GM18517 (cell line): Measurements from ENCODE around the gene TIMM13.
"Not testable (repeated sequence)": the region's sequence is repeated elsewhere in the genome, so short reads cannot be mapped to it uniquely, and the experiment has no call there.

ENCODE experiments used
- ATAC-seq: cut with Tn5 transposase; IDR thresholded peaks from one replicate; pipeline ENCODE4 v1.9.1; 2021; ENCODE audit warnings: mild to moderate bottlenecking, moderate library complexity; ENCODE audit not compliant: unreplicated experiment

The TIMM13 gene

DNA sequence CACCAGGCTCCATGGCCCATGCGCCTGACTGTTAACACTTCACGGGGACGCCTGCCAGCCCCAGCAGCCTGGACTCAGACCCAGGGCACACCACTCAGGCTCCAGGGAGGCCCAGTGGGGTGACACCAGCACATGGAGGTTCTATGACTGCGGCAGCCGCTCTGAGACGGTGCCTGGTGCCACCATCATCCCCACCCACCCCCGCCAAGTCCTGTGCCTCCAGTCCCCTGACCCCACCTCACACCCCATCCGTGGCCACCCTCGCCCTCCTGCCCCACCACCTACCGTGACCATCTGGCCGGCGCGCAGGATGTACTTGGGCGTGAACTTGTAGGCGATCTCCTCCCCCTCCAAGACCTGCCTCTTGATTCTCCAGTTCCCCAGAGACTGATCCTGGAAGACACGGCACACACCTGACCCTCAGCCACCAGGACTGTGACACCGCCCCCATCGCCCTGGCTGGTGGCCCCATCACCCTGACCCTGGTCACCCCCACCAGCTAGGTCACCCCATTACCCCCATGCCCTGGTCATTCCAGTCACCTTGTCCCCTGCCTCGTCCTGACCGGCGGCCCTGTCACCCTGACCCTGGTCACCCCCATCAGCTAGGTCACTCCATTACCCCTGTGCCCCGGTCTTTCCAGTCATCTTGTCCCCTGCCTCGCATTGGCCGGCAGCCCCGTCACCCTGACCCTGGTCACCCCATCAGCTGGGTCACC is 4.9 kb upstream of the TIMM13 start:
- ATAC-seq = no peak

GRCh38 chr19:2431318-2432055 is 4.1 kb upstream of the TIMM13 start:
- ATAC-seq = no peak

DNA sequence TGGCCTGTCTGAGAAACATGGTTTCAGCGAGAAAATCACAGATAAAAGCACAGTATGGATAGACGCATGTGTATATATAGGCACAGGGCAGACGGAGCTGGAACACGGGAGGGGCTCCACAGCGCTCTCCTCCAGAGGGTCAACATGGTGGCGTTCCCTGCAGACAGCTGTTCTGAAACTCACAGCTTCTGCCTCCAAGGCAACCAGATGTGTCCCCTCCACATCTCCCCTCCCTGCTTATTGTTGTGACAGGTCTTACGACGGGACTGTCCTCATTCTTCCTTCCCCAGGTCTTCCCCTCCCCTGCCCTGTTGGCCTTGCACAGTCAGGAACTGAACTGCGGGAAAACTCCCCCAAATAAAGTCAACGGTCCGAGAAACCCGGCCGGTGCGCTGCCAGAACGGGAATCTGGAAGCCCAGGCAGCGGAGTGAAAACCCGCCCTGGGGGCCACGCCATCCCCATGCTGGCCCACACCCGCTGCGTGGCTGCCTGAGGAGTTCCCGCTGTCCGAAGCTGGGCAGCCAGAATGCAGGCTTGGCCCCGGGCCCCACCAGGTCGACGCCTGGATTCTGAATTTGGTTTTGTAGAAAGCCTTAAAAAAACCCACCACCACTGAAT is 2.6 kb upstream of the TIMM13 start:
- ATAC-seq = no peak

GRCh38 chr19:2428756-2429711 is 1.6 kb upstream of the TIMM13 start:
- ATAC-seq = no peak

- no peak for ATAC-seq
These were observed 920 bp upstream of the TIMM13 start for GRCh38 chr19:2428321-2428690.

DNA sequence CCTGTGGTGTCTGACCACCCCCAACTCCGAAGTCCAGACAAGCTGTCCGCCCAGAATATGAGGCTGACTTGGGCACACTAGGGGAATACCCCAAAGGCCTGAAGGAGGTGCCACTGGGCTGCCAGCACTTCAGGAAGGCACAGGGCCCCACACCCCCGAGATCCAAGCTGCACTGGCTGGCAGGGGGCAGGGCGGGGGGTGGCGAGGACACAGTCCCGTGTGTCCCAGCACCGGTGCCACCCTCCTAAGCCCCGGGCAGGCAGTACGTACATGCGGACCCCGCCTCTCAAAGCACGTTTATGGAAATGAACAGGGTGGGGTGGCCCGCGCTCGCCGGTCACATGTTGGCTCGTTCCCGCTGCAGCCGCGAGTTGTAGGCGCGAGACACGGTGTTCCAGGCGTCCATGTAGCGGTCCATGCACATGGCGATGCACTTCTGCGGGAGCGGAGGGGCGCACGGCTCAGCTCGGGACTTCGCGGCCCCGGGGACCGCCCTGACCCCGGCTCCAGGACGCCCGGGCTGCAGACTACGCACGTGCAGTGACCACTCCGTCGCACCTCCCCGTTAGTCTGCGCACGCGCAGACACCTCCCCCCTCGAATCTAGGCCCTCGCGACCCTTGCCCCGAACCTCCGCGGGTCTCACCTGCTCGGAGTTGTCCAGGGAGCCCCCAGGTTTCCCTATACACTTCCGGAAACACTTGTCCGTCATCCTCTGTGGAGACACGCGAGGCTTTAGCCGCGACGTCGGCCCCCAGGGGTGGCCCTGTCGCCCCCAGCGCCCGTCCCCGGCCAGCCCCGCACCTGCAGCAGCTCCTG is 566 bp downstream of the TIMM13 start:
- peak; percentile 18 for ATAC-seq

DNA sequence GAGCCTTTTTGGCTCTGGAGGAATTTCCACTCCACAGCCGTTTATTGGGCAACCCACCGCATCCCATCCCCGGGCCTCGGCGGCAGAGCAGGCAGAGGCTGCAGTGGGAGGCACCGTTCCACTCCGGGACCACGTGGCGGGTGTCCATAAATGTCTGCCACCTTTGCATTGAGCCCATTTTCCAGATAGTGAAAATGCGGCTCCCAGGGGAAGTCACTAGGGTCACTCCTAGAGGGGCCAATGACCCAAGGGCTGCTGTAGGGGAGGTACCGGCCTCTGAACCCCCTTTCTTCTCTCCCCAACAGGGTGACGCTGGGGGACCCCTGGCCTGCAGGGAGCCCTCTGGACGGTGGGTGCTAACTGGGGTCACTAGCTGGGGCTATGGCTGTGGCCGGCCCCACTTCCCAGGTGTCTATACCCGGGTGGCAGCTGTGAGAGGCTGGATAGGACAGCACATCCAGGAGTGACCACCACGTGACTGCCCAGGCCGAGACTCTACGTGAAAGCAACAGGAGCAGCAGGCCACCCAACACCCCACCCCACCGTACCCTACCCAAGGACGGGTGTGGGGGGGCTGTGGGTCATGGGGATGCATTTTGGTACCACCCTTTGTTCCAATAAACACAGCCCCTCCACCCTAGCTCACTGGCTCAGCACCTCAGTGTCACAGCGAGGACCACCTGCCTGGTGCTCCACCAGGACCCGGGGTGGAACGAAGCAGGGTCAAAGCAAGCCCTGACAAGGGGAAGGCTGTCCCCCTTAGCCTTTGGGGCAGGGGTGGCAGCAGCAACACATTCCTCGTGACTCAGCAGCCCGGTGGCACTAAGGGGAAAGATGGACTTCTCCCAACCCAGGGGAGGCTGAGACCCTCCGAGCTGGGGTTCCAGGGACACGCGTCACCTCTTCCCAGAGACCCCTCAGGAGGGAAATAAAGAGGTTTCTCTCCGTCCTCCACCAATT is 1.5 kb downstream of the TIMM13 start:
- no peak for ATAC-seq

DNA sequence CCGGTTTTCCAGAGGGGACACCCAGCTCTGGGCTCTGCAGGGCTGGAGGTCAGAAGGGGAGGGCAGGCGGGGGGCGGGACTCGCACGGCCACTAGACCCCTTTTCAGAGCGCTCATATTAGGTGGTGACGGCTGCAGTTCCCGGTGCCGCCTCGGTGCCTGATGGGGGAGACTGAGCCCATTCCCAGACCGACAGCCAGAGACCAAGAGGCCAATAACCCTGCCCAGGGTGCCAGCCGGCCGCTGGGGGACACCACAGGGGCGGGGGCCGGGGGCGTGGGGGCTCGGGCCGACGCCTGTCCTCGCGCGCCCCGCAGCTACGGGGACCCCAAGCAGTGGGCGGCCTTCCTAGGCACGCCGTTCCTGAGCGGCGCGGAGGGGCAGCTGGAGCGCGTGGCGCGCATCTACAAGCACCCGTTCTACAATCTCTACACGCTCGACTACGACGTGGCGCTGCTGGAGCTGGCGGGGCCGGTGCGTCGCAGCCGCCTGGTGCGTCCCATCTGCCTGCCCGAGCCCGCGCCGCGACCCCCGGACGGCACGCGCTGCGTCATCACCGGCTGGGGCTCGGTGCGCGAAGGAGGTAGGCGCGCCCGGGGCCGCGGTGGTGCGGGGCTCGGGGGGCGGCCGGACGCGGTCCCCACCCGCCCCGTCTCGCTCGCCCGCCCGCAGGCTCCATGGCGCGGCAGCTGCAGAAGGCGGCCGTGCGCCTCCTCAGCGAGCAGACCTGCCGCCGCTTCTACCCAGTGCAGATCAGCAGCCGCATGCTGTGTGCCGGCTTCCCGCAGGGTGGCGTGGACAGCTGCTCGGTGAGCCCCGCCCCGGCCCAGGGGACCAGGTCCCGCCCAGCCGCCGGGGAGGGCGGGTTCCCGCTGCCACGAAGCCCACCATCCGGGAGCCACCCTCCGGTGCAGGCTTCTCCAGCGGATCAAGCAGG is 2.4 kb downstream of the TIMM13 start:
- no peak for ATAC-seq

- ATAC-seq = no peak
These were observed 3.3 kb downstream of the TIMM13 start for GRCh38 chr19:2423915-2424685.

- no peak for ATAC-seq
These were observed 4.1 kb downstream of the TIMM13 start for GRCh38 chr19:2423071-2423914.

DNA sequence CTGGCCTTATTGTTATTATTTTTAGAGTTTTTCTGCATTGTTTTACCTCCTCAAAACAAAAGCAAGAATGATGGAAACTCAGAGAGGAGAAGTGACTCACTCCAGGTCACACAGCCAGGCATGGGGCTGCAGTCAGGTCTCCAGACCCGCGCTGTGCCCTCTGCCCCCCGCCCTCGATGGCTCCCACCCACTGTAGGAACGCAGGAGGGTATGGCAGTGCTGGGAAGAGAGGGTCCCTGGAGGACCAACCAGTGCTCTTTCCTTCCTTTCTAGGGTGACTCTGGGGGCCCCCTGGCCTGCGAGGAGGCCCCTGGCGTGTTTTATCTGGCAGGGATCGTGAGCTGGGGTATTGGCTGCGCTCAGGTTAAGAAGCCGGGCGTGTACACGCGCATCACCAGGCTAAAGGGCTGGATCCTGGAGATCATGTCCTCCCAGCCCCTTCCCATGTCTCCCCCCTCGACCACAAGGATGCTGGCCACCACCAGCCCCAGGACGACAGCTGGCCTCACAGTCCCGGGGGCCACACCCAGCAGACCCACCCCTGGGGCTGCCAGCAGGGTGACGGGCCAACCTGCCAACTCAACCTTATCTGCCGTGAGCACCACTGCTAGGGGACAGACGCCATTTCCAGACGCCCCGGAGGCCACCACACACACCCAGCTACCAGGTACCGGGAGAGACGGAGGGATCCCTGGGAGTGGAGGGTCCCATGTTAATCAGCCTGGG is 5.6 kb downstream of the TIMM13 start:
- ATAC-seq = no peak

DNA sequence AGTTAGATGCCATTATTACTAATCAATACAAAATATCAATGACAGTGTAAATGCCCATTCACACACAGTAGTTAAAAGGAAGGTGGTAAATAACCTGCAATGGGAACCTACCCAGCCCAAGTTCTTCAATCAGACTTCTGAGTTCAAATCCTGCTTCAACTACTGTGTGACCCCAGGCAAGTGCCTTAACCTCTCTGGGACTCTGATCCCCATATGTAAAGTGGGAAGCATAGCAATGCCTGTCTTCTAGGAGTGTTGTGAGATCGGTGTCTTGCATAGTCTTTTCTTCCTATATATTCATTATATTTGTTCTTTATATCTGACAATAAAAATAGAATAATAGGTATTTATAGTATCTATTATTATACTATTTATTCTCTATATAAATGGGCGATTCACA is 6.9 kb downstream of the TIMM13 start:
- no peak for ATAC-seq

- ATAC-seq = no peak
These were observed 7.6 kb downstream of the TIMM13 start for GRCh38 chr19:2419754-2420153.

DNA sequence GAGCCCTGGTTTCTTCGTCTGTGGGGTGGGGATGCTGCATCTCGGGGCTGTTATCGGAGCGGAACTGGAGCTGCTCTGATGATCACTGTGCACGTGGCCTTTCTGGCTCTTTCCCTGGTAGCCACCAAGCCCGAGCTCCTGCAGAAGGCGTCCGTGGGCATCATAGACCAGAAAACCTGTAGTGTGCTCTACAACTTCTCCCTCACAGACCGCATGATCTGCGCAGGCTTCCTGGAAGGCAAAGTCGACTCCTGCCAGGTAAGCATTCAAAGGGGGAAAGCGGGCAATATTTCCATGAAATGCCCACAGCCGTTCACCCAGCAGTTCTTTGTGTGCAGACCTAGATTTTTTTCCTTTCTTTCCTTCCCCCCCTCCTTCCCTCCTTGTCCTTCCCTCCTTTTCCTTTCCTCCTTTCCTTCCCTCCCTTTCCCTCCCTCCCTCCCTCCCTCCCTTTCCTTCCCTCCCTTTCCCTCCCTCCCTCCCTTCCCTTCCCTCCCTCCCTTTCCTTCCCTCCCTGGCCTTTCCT is 9.4 kb downstream of the TIMM13 start:
- ATAC-seq = no peak

- ATAC-seq = not testable (repeated sequence)
These were observed 9.9 kb downstream of the TIMM13 start for GRCh38 chr19:2417436-2417835.
